Vagina (tissue), 2 donors: ENCODE data around the gene BBS4.
A peak's percentile ranks its signal among the peaks of the same experiment; 100 is the strongest.
"Not testable (repeated sequence)": the region's sequence is repeated elsewhere in the genome, so short reads cannot be mapped to it uniquely, and the experiment has no call there.

Experiments used
- CTCF ChIP-seq, 3 experiments: fragments of 450-650 bp in 2 of 3; fragments of 200-600 bp in 1 of 3; sonication (generic) in 1 of 3; IDR thresholded peaks; one replicate each; pipeline ENCODE4 v1.5.1; 2017 to 2019; ENCODE audit warnings: antibody characterized with exemption in 3 of 3, mild to moderate bottlenecking in 2 of 3, moderate library complexity in 2 of 3
- POLR2A ChIP-seq, 2 donors: fragments of 450-650 bp; IDR thresholded peaks; one replicate each; pipeline ENCODE4 v1.6.1; 2017; ENCODE audit warnings: antibody characterized with exemption in 2 of 2, mild to moderate bottlenecking in 2 of 2, moderate library complexity in 2 of 2
- POLR2AphosphoS5 ChIP-seq, 2 donors: sonication (generic); formaldehyde crosslinking; IDR thresholded peaks; one replicate each; pipeline ENCODE4 v1.9.0; 2017; ENCODE audit warnings: antibody characterized with exemption in 2 of 2, mild to moderate bottlenecking in 2 of 2, low read depth in 1 of 2; ENCODE audit not compliant: insufficient read depth in 1 of 2

- TF ChIP-seq CTCF (IDR thresholded peaks at IDR 0.05) = peak; percentile 37 to 59 (median 47)
- not testable (repeated sequence) for TF ChIP-seq POLR2A (IDR thresholded peaks at IDR 0.05); POLR2AphosphoS5 (IDR thresholded peaks at IDR 0.05; ENCODE audit: insufficient read depth in 1 of 2, low read depth in 1 of 2)
These were observed 15.2 kb upstream of the BBS4 start for GRCh38 chr15:72670656-72671352.
